Measurements from ENCODE around the gene C13orf46.

GRCh38 chr13:113981194-113981605 lies 7.3 kb upstream of the C13orf46 start:
- TF ChIP-seq, protein P1, sequence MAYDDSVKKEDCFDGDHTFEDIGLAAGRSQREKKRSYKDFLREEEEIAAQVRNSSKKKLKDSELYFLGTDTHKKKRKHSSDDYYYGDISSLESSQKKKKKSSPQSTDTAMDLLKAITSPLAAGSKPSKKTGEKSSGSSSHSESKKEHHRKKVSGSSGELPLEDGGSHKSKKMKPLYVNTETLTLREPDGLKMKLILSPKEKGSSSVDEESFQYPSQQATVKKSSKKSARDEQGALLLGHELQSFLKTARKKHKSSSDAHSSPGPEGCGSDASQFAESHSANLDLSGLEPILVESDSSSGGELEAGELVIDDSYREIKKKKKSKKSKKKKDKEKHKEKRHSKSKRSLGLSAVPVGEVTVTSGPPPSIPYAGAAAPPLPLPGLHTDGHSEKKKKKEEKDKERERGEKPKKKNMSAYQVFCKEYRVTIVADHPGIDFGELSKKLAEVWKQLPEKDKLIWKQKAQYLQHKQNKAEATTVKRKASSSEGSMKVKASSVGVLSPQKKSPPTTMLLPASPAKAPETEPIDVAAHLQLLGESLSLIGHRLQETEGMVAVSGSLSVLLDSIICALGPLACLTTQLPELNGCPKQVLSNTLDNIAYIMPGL (CRISPR knock-in tag; IDR thresholded peaks at IDR 0.05; ENCODE audit: borderline replicate concordance) = no peak
- TF ChIP-seq NR3C1 (IDR thresholded peaks at IDR 0.05) = no peak
- TF ChIP-seq ELK1 (IDR thresholded peaks at IDR 0.05; ENCODE audit: low read depth, low read length) = no peak
- 0 out of 2 replicates have a peak, but pooled peaks have one; percentile 38 for TF ChIP-seq USF2 (IDR thresholded peaks at IDR 0.05)
- TF ChIP-seq, protein P2, sequence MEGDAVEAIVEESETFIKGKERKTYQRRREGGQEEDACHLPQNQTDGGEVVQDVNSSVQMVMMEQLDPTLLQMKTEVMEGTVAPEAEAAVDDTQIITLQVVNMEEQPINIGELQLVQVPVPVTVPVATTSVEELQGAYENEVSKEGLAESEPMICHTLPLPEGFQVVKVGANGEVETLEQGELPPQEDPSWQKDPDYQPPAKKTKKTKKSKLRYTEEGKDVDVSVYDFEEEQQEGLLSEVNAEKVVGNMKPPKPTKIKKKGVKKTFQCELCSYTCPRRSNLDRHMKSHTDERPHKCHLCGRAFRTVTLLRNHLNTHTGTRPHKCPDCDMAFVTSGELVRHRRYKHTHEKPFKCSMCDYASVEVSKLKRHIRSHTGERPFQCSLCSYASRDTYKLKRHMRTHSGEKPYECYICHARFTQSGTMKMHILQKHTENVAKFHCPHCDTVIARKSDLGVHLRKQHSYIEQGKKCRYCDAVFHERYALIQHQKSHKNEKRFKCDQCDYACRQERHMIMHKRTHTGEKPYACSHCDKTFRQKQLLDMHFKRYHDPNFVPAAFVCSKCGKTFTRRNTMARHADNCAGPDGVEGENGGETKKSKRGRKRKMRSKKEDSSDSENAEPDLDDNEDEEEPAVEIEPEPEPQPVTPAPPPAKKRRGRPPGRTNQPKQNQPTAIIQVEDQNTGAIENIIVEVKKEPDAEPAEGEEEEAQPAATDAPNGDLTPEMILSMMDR (IDR thresholded peaks at IDR 0.05) = no peak
- TF ChIP-seq ESRRA (IDR thresholded peaks at IDR 0.05; ENCODE audit: borderline replicate concordance, low read length) = no peak
- no peak for TF ChIP-seq JUN (IDR thresholded peaks at IDR 0.05)
- TF ChIP-seq KDM5A (IDR thresholded peaks at IDR 0.05) = no peak
- no peak for TF ChIP-seq EP300 (IDR thresholded peaks at IDR 0.05)
